RCC 7860 (cell line): ENCODE data around the gene ULK4.
"Not testable (repeated sequence)": the region's sequence is repeated elsewhere in the genome, so short reads cannot be mapped to it uniquely, and the experiment has no call there.

Experiments used
- DNase-seq: peaks from one replicate; pipeline ENCODE4 v3.0.0-alpha.2; 2015; ENCODE audit warnings: low spot score
- FAIRE-seq: peaks from 2 replicates; lab custom pipeline; 2012; peaks lifted over from hg19 to GRCh38; lab: Jason Lieb, UNC

The ULK4 gene

DNA sequence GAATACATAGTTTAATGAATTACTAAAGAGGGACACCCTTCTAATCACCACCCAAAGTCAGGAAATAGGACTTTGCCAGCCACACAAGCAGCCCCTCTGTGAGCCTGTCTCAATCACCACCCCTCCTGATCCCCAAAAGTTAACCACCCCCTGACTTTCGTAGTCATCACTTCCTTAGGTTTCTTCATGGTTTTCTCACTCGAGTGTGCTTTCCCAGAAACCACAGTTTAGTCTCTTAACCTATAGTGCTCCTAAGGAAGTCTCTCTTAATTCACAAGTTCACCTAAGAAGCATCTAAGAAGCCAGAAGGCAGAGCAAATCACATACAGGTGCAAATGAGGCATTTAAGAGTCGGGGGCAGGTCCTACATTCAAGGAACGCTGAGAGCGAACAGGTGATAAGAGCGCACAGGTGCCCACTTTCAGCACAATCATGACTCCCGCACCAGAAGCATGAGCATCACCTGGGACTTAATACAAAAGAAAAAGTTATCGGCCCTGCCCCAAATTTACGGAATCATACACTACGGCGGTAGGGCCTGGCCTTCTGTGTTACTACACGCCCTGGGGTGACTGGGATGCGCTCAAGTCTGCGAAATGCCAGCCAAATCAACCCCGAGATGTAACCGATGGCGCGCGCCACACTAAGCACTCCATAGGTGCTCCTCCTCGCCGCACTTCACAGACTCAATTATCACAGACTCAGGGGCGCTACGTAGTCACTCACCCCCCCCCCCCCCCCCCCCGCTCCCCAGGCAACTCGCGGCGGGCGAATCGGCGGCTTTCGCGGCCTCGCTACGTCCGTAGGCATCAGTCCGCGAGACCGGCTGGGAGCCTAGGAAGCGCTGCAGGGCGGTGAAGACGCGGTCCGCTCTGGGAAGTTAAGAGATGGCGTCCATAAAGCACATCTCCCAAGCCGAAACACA is 815 bp downstream of the ULK4 start:
- FAIRE-seq = no peak
- DNase-seq = peak; percentile 27

DNA sequence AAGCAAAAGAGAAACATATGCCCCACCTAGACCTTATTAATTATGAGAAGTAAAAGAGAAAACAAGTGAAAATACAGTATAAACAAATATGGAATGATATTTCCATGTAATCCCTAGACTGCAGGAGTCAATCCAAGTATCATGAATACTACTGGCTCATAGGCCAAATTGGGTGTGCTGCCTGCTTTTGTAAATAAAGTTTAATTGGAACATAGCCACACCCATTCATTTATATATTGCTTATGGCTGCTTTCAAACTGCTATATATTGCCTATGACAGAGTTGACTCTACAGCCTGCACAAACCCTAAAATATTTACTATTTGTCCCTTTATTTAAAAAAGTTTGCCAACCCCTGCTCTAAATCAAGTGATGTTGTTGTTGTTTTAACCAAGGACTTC is 5.3 kb downstream of the ULK4 start:
- FAIRE-seq (no peak), DNase-seq (no peak)

DNA sequence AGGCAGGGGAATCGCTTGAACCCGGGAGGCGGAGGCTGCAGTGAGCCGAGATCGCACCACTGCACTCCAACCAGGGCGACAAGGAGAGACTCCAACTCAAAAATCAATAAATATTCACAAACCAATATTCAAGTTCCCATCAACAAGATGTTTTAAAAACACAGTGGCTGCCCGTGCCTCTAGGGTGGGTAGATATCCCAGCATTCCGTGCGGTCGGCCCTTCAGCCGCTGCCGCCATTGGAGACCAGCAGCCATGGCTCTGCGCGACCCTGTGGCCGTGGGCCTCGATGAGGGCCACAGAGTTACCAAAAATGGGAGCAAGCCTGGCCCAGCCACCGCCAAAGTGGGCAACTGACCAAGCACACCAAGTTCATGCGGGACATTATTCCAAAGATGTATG is 6.7 kb downstream of the ULK4 start:
- FAIRE-seq (no peak), DNase-seq (no peak)

DNA sequence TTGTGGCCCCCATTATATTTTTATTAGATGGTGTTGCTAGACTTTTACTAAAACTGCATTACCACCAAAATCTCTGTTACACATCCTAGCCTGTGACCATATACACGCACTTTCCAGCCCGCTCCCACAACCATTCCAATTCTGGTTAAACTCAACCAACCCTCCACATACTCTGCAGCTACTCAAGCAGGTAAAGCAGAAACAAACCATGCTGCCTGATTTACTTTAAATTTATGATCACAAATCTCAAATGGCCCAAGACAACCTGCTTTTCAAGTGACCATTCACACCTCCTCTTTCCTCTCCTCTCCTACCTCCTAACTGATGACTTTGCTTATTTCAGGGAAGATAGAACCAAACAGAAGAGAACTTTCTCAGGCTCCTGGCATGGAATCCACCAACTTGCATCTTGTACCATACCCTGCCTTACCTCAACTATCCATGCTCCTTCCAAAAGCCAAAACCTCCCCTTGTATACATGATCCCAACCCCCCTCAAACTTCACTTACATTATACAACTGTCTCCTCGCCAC is 18.5 kb downstream of the ULK4 start:
- FAIRE-seq (no peak), DNase-seq (no peak)

DNA sequence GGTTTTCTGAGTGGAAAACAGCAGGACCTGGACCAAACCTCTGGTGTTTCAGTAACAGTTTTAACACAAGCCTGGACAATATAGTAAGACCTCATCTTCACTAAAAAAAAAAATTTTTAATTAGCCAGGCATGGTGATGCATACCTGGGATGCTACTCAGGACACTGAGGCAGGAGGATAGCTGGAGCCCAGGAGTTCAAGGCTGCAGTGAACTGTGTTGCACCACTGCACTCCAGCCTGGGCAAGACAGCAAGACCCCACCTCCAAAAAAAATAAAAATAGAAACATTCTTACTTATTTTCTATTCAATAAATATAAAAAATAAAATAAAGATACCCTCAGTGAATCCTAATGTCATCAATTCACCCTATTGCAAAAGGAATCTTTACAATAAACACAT is 21.5 kb downstream of the ULK4 start:
- DNase-seq = no peak
- FAIRE-seq = no peak

DNA sequence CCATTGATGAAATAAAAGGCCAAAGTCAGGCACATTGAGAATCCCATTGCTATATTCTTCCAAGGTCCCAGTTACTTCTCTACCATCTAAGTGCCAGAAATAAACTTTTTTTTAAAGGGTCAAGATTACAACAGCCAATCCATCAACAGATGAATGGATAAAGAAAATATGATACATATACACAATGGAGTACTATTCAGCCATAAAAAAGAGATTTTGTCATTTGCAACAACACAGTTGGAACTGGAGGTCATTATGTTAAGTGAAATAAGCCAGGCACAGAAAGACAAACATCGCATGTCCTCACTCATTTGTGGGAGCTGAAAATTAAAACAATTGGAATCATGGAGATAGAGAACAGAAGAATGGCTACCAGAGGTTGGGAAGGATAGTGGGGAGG is 25.5 kb downstream of the ULK4 start:
- DNase-seq (no peak), FAIRE-seq (no peak)

DNA sequence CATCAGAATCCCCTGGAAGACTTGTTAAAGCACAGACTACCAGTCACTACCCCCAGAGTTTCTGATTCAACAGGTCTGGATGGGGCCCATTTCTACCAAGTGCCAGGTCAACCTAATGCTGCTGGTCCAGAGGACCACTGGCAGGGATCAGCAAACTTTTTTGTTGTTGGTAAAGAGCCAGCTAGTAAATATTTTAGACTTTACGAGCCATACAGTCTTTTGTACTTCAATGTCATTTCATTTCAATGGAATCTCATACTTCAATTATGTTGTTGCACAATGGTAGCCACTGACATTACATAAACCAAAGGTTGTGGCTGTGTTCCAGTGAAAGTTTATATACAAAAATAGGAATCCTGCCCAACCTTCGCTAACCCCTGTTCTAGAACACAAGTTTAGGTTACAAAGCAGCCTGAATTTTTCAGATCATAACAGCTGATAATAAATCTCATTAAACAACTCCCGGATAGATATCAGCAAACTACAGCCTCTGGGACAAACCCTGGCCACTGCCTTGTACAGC is 28.7 kb downstream of the ULK4 start:
- FAIRE-seq (no peak), DNase-seq (no peak)

DNA sequence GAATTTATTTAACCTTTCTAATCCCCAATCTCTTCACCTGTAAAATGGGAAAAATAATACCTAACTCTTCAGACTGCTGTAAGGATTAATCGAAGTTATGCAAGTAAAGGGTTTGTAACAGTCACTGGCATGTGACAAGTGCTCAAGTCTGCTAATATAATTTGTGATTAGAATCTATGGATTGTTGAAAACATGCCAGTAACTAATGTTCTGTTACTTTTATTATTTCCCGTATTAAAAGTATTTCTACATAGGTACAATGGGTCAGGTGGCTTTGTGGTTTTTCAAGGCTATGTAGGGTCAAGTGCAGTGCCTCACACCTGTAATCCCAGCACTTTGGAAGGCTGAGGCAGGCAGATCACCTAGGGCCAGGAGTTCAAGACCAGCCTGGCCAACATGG is 29.4 kb downstream of the ULK4 start:
- DNase-seq = no peak
- no peak for FAIRE-seq

DNA sequence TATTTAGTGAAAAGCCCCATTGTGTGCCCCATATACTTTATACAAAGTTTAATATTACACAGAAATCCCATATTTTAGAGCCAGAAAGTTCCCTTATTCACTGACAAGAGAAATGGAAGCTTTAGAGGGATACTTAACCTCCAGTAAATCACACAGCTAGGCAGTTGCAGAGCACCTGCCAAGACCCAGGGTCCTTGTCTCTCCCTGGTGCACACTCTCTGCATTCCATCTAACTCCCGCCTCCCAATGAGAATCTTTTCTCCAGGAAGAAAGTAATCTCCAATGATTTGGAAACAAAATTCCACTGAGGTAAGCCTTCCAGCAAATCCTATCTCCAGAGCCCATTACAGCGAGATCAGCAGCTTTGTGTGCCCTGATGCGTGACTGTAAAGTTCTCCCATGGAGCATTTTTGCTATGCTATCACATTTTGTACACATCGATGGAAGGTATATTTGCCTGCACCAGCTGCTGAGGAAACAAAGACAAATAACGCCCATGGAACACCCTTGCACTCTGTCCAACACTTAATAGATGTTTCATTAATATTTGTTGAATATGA is 41.4 kb downstream of the ULK4 start:
- DNase-seq (peak; percentile 33), FAIRE-seq (no peak)

DNA sequence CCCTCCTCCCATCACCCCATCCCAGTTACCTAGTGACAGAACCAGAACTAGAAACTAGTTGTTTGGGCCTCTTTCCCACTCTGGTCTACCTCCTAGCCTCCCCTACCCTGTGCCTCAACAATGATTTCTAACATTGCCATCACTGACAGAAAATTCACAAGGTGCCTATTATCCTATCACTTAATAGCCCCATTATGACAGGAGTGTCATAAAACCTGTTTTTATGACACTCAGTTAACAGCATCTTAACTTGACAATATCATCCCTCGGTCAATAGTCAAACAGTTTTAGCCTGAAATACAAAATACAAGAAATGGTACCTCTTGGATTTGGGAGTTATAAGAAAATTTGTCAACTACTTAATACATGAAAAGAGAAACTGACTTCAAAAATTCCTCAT is 46.5 kb downstream of the ULK4 start:
- DNase-seq (no peak), FAIRE-seq (no peak)

DNA sequence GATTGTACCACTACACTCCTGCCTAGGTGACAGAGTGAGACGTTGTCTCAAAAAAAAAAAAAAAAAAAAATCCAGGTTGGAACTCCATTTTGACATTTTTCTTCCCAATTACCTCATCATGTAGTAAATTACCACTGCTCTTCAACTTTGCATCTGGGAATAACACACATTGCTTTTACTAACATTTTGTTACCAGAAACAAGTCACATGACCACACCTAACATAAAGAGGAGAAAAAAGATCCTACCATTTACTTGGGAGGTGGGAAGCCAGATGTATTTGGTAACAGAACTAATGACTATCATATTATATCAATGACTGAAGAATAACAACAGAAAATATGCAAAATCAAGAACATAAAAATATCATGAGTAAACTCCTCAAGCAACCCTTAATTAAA is 49.6 kb downstream of the ULK4 start:
- DNase-seq (no peak), FAIRE-seq (no peak)

DNA sequence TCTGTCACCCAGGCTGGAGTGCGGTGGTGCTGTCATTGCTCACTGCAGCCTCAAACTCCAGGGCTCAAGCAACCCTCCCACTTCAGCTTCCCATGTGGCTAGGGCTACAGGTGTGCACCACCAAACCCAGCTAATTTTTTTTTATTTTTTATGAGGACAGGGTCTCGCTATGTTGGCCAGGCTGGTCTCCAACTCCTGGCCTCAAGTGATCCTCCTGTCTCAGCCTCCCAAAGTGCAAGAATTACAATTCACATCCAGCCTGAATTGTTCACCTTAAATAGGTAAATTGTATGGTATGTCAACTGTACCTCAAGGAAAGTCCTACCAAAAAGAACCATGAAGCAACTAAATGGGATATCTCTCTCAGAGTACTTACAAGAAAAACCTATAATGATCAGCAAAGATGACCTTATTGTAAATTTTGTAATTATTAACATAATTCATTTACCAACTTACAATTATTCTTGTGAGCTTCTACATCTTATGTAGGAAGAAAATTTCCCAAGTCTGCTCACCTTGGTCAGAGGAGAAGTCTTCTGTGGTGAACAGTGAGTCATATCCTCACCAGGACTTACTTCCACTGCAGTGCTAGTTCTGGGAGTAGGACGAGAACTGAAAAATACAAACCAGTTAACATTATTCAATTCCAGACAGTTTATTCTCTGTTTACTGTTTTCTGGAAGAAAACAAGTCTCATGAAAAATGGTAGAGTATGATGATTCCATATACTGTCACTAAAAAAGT is 54.4 kb downstream of the ULK4 start:
- FAIRE-seq (peak; percentile 63), DNase-seq (no peak)

DNA sequence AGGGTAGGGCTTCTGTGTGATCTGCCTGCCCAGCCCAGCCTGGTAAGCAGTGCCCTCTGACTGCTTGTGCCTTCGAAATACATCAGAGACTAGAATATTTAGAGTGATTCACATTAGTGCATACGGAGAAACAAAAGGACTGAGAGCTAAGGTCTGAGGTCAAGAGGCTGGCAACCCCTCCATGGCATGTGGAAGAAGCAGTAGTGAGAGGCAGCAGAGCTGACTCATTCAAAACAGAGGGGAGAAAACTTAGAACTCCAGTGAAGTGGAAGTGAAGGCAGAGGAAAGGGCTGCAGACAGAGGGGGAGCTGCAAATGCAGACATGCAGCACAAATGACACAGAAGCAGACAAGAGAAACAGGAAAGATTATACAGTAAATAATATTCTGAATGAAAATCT is 61.6 kb downstream of the ULK4 start:
- DNase-seq (peak; percentile 66), FAIRE-seq (peak; percentile 60)

DNA sequence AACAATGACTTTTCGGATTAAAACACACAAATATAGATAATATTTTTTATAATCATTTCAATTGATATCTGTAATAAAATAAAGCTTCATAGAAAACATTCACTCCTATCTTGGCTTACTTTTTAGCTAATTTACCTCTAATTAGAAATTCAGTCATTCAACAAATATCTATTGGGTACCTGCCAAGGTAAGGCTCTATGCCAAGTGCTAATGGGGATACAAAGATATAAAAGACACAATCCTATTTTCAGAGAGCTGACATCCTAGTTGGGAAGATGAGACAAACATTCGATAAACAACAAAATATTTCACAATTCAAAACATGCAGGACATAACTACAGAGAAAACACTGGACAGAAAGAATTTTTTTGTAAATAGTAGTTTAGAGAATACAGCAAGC is 63.3 kb downstream of the ULK4 start:
- FAIRE-seq (no peak), DNase-seq (no peak)

DNA sequence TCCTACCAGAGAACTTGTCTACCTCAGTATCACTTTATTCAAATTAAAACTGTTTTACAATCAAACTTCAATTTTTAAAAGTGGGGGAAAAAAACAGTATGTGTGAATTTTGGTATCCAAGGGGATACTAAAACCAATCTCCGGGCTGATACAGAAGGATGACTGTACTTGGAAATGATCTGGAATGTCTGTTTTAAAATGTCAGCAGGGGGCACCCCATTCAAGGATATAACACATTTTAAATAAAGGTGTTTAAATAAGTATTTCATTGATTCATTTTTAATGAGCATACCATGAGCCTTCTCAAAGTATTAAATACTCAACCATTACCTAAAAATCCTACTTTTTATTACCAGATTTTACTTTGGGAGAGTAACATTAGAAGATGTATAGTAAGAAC is 67.9 kb downstream of the ULK4 start:
- FAIRE-seq (peak; percentile 58), DNase-seq (peak; percentile 9)

DNA sequence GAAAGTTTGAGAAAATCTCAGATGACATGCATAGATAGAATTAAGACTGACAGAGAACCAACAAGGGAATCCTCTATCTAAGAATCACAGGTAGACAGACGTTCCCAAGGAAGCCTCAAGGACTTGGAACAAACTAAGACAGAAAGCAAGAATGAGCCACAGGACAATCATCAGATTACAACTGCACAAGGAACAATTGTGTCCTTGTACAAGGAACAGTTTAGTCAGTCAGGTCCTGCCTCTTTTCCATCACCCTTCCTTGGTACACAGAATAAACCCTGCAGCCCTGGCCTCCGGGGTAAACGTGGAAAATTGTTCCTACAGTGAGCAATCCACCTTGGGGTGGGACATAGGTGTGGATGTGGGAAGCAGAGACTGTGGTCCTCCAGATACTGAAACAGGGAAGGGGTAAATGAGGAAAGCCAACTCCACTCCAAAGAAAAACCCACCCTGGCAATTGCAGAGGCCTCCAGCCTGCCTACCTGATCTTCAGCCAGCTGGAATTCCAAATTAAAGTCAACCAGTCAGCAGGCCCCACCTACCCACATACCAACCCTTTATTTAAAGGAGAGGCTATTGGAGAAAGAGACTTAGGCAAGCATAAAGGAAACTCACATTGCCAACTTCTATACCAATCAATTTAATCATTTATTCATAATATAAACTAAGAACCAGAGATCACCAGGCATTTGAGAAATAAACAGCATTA is 73.4 kb downstream of the ULK4 start:
- FAIRE-seq (no peak), DNase-seq (no peak)

DNA sequence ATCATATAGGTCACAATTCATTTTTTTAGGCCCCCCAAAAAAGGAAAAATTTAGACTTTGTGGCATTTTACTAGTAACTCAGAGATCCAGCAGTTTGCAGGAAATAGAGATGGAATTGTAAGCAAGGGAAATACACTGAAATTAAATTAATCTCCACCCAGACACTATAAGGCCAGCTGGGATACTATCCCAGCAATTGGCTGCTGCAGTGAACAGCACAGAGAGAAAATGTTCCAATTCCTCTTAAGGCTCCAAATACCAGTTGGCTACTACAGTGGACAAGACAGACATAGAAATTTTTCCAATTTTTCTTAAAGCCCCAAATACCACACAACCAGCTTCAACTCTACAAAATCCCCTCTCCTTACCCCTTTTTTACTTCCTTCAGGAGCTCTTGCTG is 78.9 kb downstream of the ULK4 start:
- no peak for DNase-seq
- no peak for FAIRE-seq

DNA sequence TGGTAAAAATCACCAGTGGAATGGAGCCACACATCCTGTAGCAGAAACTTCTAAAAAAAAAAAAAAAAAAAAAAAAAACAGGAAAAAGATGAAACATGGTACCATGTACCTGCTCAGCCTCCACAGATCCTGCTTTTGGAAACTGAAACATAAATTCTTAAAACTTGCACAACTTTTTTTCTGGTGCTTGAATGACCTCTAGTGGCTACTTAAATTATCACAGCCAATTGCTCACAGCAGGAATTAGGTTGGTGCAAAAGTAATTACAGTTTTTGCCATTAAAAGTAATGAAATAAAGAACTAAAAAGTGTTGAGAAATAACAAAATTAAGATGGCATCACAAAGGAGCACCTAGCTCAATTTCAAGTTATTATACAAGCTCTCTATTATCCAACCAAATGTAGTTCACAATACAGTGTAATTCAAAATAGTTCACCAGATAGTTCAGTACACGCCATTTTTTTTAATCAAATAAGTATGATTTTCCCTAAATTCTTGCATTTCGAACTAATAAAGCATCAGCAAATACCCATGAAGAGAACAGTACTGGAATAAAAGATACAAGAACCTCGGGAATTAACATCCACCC is 80.6 kb downstream of the ULK4 start:
- DNase-seq = peak; percentile 27
- FAIRE-seq = peak; percentile 93

DNA sequence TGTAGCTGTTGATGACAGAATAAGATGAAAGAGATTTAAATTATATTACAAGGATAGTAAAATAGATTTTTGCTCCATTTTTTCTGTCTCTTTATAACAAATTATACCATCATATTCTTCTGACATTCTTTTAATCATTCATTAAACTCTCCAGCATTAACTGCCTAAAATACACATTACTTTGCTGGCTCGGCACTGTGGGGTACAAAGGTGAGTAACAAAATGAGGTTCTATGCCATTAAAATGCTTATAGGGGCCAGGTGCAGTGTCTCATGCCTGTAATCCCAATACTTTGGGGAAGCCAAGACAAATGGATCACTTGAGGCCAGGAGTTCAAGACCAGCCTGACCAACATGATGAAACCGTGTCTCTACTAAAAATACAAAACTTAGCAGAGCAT is 81.5 kb downstream of the ULK4 start:
- FAIRE-seq (no peak), DNase-seq (no peak)

DNA sequence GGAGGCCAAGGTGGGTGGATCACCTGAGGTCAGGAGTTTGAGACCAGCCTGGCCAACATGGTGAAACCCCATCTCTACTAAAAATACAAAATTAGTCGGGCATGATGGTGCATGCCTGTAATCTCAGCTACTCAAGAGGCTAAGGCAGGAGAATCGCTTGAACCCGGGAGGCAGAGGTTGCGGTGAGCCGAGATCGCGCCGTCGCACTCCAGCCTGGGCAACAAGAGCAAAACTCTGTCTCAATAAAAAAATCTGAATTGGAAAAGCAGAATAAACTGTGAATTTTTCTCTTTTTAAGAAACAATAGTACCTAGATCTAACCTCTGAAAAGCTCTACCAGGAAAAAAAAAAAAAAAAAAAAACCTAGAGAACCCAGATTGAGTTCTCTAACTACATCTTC is 84.2 kb downstream of the ULK4 start:
- not testable (repeated sequence) for FAIRE-seq, DNase-seq
